Epidermal melanocyte (primary cell): ENCODE measurements around the gene SERPINB4.

ENCODE experiments used
- DNase-seq: peaks from one replicate; pipeline ENCODE4 v3.0.0; 2011; ENCODE audit warnings: low spot score; ENCODE audit not compliant: insufficient read length

SERPINB4 gene

GRCh38 chr18:63627819-63628218, 16.2 kb downstream of the SERPINB4 start:
- DNase-seq = no peak

GRCh38 chr18:63626431-63626830, 17.6 kb downstream of the SERPINB4 start:
- no peak for DNase-seq

- no peak for DNase-seq
Measured at GRCh38 chr18:63624863-63625262, 19.2 kb downstream of the SERPINB4 start.

GRCh38 chr18:63619661-63620060, 24.4 kb downstream of the SERPINB4 start:
- DNase-seq = no peak

GRCh38 chr18:63617915-63618234, 26.2 kb downstream of the SERPINB4 start:
- no peak for DNase-seq

GRCh38 chr18:63617049-63617914, 26.8 kb downstream of the SERPINB4 start:
- no peak for DNase-seq

GRCh38 chr18:63613420-63613819, 30.6 kb downstream of the SERPINB4 start:
- DNase-seq = no peak

GRCh38 chr18:63606526-63606925, 37.5 kb downstream of the SERPINB4 start:
- DNase-seq = no peak

GRCh38 chr18:63604791-63605567, 39.1 kb downstream of the SERPINB4 start:
- DNase-seq = no peak

- DNase-seq = no peak
Measured at GRCh38 chr18:63603772-63604171, 40.3 kb downstream of the SERPINB4 start.

GRCh38 chr18:63603355-63603754, 40.7 kb downstream of the SERPINB4 start:
- no peak for DNase-seq

- no peak for DNase-seq
Measured at GRCh38 chr18:63596964-63597363, 47.1 kb downstream of the SERPINB4 start.

- no peak for DNase-seq
Measured at GRCh38 chr18:63592471-63592870, 51.6 kb downstream of the SERPINB4 start.

GRCh38 chr18:63591725-63592124, 52.3 kb downstream of the SERPINB4 start:
- no peak for DNase-seq

GRCh38 chr18:63590966-63591695, 52.9 kb downstream of the SERPINB4 start:
- no peak for DNase-seq

- no peak for DNase-seq
Measured at GRCh38 chr18:63590373-63590772, 53.7 kb downstream of the SERPINB4 start.

- DNase-seq = no peak
Measured at GRCh38 chr18:63588909-63589308, 55.1 kb downstream of the SERPINB4 start.
